ENCODE measurements around the gene KDM6B.
A peak's percentile ranks its signal among the peaks of the same experiment; 100 is the strongest.

The KDM6B gene

DNA sequence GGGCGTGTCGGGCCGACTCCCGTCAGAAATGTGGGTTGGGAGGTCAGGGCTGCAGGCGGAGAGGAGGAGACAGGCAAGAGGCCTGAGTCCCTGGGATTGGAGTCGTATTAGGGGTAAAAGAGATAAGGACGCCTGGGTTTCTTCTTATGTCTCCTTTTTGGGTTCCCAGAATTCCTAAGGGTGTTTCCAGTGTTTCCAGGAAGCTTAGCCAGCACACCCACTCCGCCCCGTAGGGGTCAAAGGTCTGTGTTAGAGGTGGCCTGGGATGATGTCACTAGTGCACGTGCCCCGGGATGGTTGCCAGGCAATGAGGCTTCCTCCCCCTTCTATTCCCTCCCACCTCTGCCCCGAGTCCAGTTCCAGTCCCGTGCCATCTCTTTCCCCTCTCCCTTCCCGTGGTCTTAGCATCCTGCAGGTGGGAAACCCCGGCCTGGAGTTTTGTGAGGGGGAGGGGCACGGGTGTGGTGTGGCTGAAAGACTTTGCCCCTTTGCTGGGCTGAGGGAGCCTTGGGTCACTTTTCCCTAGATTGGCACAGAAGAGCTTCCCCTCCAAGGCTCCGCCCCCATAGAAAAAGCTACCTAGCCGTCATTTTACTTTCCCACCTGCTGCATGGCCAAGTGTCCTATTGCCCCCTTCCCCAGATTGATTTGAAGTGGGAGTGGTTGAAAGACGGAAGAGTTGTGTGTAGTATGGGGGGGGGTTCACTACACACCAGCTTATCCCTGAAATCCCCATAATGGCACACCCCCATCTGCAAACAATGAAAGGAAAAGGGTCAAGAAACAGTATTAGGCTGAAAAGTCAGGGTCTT, 2.8 kb downstream of the KDM6B start (continued):
- TF ChIP-seq ZNF184 (tag by site-specific recombination; IDR thresholded peaks at IDR 0.05) (peak; percentile 90), OSR2 (tag by site-specific recombination; IDR thresholded peaks at IDR 0.05) (peak; percentile 77), ZNF843 (tag by site-specific recombination; IDR thresholded peaks at IDR 0.05) (peak; percentile 89), ZNF623 (tag by site-specific recombination; IDR thresholded peaks at IDR 0.05) (peak; percentile 59), ZNF747 (tag by site-specific recombination; IDR thresholded peaks at IDR 0.05) (no peak), SCRT1 (tag by site-specific recombination; IDR thresholded peaks at IDR 0.05; ENCODE audit: borderline replicate concordance) (peak; percentile 84), ZIC2 (tag by site-specific recombination; IDR thresholded peaks at IDR 0.05) (peak; percentile 87), ZNF561 (tag by site-specific recombination; IDR thresholded peaks at IDR 0.05; ENCODE audit: borderline replicate concordance) (peak; percentile 97), ZNF624 (tag by site-specific recombination; IDR thresholded peaks at IDR 0.05) (no peak), ZNF132 (tag by site-specific recombination; IDR thresholded peaks at IDR 0.05; ENCODE audit: borderline replicate concordance) (no peak), ZNF629 (tag by site-specific recombination; IDR thresholded peaks at IDR 0.05) (peak; percentile 99), ZNF138 (tag by site-specific recombination; IDR thresholded peaks at IDR 0.05; ENCODE audit: borderline replicate concordance) (no peak), ZNF133 (tag by site-specific recombination; IDR thresholded peaks at IDR 0.05) (no peak), ZNF660 (tag by site-specific recombination; IDR thresholded peaks at IDR 0.05) (peak; percentile 97), KLF1 (tag by site-specific recombination; IDR thresholded peaks at IDR 0.05) (peak; percentile 99), SALL2 (tag by site-specific recombination; IDR thresholded peaks at IDR 0.05; ENCODE audit: borderline replicate concordance) (peak; percentile 95), ZBTB7A (tag by site-specific recombination; IDR thresholded peaks at IDR 0.05; ENCODE audit: low read depth) (peak; percentile 87; the same call in 1 of the 2 replicates), ZNF248 (tag by site-specific recombination; IDR thresholded peaks at IDR 0.05) (no peak), EGR2 (tag by site-specific recombination; IDR thresholded peaks at IDR 0.05; ENCODE audit: low read depth) (peak; percentile 98), ZSCAN23 (tag by site-specific recombination; IDR thresholded peaks at IDR 0.05) (peak; percentile 99), ZNF501 (tag by site-specific recombination; IDR thresholded peaks at IDR 0.05) (peak; percentile 99), ZNF239 (tag by site-specific recombination; IDR thresholded peaks at IDR 0.05) (peak; percentile 88), ZSCAN30 (tag by site-specific recombination; IDR thresholded peaks at IDR 0.05) (peak; percentile 99), KLF16 (tag by site-specific recombination; IDR thresholded peaks at IDR 0.05) (peak; percentile 100), ZFP37 (tag by site-specific recombination; IDR thresholded peaks at IDR 0.05) (peak; percentile 98), GFI1B (tag by site-specific recombination; IDR thresholded peaks at IDR 0.05) (peak; percentile 61), ZNF140 (tag by site-specific recombination; IDR thresholded peaks at IDR 0.05) (no peak; the same call in 1 of the 2 replicates), FEZF1 (tag by site-specific recombination; IDR thresholded peaks at IDR 0.05) (peak; percentile 71)
- TF ChIP-seq, protein P1, sequence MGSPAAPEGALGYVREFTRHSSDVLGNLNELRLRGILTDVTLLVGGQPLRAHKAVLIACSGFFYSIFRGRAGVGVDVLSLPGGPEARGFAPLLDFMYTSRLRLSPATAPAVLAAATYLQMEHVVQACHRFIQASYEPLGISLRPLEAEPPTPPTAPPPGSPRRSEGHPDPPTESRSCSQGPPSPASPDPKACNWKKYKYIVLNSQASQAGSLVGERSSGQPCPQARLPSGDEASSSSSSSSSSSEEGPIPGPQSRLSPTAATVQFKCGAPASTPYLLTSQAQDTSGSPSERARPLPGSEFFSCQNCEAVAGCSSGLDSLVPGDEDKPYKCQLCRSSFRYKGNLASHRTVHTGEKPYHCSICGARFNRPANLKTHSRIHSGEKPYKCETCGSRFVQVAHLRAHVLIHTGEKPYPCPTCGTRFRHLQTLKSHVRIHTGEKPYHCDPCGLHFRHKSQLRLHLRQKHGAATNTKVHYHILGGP (tag by site-specific recombination; IDR thresholded peaks at IDR 0.05): peak; percentile 81
- TF ChIP-seq, protein P2, sequence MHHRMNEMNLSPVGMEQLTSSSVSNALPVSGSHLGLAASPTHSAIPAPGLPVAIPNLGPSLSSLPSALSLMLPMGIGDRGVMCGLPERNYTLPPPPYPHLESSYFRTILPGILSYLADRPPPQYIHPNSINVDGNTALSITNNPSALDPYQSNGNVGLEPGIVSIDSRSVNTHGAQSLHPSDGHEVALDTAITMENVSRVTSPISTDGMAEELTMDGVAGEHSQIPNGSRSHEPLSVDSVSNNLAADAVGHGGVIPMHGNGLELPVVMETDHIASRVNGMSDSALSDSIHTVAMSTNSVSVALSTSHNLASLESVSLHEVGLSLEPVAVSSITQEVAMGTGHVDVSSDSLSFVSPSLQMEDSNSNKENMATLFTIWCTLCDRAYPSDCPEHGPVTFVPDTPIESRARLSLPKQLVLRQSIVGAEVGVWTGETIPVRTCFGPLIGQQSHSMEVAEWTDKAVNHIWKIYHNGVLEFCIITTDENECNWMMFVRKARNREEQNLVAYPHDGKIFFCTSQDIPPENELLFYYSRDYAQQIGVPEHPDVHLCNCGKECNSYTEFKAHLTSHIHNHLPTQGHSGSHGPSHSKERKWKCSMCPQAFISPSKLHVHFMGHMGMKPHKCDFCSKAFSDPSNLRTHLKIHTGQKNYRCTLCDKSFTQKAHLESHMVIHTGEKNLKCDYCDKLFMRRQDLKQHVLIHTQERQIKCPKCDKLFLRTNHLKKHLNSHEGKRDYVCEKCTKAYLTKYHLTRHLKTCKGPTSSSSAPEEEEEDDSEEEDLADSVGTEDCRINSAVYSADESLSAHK (tag by site-specific recombination; IDR thresholded peaks at IDR 0.05): peak; percentile 96
- TF ChIP-seq, protein P3, sequence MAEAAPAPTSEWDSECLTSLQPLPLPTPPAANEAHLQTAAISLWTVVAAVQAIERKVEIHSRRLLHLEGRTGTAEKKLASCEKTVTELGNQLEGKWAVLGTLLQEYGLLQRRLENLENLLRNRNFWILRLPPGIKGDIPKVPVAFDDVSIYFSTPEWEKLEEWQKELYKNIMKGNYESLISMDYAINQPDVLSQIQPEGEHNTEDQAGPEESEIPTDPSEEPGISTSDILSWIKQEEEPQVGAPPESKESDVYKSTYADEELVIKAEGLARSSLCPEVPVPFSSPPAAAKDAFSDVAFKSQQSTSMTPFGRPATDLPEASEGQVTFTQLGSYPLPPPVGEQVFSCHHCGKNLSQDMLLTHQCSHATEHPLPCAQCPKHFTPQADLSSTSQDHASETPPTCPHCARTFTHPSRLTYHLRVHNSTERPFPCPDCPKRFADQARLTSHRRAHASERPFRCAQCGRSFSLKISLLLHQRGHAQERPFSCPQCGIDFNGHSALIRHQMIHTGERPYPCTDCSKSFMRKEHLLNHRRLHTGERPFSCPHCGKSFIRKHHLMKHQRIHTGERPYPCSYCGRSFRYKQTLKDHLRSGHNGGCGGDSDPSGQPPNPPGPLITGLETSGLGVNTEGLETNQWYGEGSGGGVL (tag by site-specific recombination; IDR thresholded peaks at IDR 0.05): peak; percentile 96
- TF ChIP-seq, protein P4, sequence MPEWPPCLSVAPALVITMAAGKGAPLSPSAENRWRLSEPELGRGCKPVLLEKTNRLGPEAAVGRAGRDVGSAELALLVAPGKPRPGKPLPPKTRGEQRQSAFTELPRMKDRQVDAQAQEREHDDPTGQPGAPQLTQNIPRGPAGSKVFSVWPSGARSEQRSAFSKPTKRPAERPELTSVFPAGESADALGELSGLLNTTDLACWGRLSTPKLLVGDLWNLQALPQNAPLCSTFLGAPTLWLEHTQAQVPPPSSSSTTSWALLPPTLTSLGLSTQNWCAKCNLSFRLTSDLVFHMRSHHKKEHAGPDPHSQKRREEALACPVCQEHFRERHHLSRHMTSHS (tag by site-specific recombination; IDR thresholded peaks at IDR 0.05): no peak
- TF ChIP-seq, protein P5, sequence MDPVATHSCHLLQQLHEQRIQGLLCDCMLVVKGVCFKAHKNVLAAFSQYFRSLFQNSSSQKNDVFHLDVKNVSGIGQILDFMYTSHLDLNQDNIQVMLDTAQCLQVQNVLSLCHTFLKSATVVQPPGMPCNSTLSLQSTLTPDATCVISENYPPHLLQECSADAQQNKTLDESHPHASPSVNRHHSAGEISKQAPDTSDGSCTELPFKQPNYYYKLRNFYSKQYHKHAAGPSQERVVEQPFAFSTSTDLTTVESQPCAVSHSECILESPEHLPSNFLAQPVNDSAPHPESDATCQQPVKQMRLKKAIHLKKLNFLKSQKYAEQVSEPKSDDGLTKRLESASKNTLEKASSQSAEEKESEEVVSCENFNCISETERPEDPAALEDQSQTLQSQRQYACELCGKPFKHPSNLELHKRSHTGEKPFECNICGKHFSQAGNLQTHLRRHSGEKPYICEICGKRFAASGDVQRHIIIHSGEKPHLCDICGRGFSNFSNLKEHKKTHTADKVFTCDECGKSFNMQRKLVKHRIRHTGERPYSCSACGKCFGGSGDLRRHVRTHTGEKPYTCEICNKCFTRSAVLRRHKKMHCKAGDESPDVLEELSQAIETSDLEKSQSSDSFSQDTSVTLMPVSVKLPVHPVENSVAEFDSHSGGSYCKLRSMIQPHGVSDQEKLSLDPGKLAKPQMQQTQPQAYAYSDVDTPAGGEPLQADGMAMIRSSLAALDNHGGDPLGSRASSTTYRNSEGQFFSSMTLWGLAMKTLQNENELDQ (tag by site-specific recombination; IDR thresholded peaks at IDR 0.05; ENCODE audit: low read depth): no peak
